OCI-LY1 (cell line): Measurements from ENCODE around the gene MRPS17.

Experiments used
- H2AFZ ChIP-seq: fragments of 200-600 bp; sonication (generic), shearing (Covaris generic); 2 replicates; pipeline ENCODE4 v1.6.0; 2014; ENCODE audit warnings: antibody characterized with exemption, mild to moderate bottlenecking, low read length
- H3F3A ChIP-seq: fragments of 200-600 bp; sonication (generic), shearing (Covaris generic); 2 replicates; pipeline ENCODE4 v1.6.0; 2014; ENCODE audit warnings: mild to moderate bottlenecking, antibody characterized with exemption, low read length, moderate library complexity; ENCODE audit not compliant: insufficient read depth
- H3K27ac ChIP-seq: fragments of 200-600 bp; sonication (generic); 2 replicates; pipeline ENCODE4 v1.5.1; 2014; ENCODE audit warnings: low read length, mixed run types, mild to moderate bottlenecking, low read depth; ENCODE audit not compliant: poor library complexity, severe bottlenecking
- H3K27me3 ChIP-seq: fragments of 200-600 bp; sonication (generic); 2 replicates; pipeline ENCODE4 v1.6.0; 2014; ENCODE audit warnings: antibody characterized with exemption, mild to moderate bottlenecking, low read length, moderate library complexity; ENCODE audit not compliant: insufficient read depth
- H3K36me3 ChIP-seq: fragments of 200-600 bp; sonication (generic); 2 replicates; pipeline ENCODE4 v1.6.1; 2014; ENCODE audit warnings: mild to moderate bottlenecking, antibody characterized with exemption, low read length, moderate library complexity, mixed read lengths; ENCODE audit not compliant: insufficient read depth
- H3K4me1 ChIP-seq: fragments of 200-600 bp; sonication (generic); 2 replicates; pipeline ENCODE4 v1.5.1; 2014; ENCODE audit warnings: mild to moderate bottlenecking, low read length, moderate library complexity; ENCODE audit not compliant: insufficient read depth, severe bottlenecking
- H3K4me2 ChIP-seq: fragments of 200-600 bp; sonication (generic), shearing (Covaris generic); 2 replicates; pipeline ENCODE4 v1.6.1; 2014; ENCODE audit warnings: low read length
- H3K4me3 ChIP-seq: fragments of 200-600 bp; sonication (generic); 2 replicates; pipeline ENCODE4 v1.5.1; 2014; ENCODE audit warnings: low read length, low read depth, mild to moderate bottlenecking, mixed read lengths; ENCODE audit not compliant: poor library complexity, severe bottlenecking
- H3K79me2 ChIP-seq: fragments of 200-600 bp; shearing (Covaris generic); 2 replicates; pipeline ENCODE4 v1.6.1; 2016; ENCODE audit warnings: mixed run types, low read length, mixed read lengths; ENCODE audit not compliant: insufficient read depth
- H3K9ac ChIP-seq: fragments of 200-600 bp; sonication (generic), shearing (Covaris generic); 2 replicates; pipeline ENCODE4 v1.6.1; 2014; ENCODE audit warnings: mild to moderate bottlenecking, low read length, mixed read lengths
- H3K9me2 ChIP-seq: fragments of 200-600 bp; sonication (generic), shearing (Covaris generic); 2 replicates; pipeline ENCODE4 v1.6.1; 2014; ENCODE audit warnings: low read depth, mild to moderate bottlenecking, low read length, mixed read lengths
- H3K9me3 ChIP-seq: fragments of 200-600 bp; shearing (Covaris generic); 2 replicates; pipeline ENCODE4 v1.6.1; 2014; ENCODE audit warnings: low read length, mixed read lengths
- H4K20me1 ChIP-seq: fragments of 200-600 bp; sonication (generic), shearing (Covaris generic); 2 replicates; pipeline ENCODE4 v1.6.0; 2016; ENCODE audit warnings: mild to moderate bottlenecking, low read length; ENCODE audit not compliant: insufficient read depth
- CTCF ChIP-seq: fragments of 200-600 bp; sonication (generic), shearing (Covaris generic); IDR thresholded peaks from 2 replicates; pipeline ENCODE4 v1.5.1; 2017; ENCODE audit warnings: mild to moderate bottlenecking, antibody characterized with exemption, low read length, moderate library complexity, mixed read lengths
- EZH2 ChIP-seq: fragments of 200-600 bp; sonication (generic), shearing (Covaris generic); IDR thresholded peaks from 2 replicates; pipeline ENCODE4 v1.8.0; 2017; ENCODE audit warnings: borderline replicate concordance, mixed run types, mild to moderate bottlenecking, antibody characterized with exemption, low read length, moderate library complexity, mixed read lengths

Gene MRPS17

DNA sequence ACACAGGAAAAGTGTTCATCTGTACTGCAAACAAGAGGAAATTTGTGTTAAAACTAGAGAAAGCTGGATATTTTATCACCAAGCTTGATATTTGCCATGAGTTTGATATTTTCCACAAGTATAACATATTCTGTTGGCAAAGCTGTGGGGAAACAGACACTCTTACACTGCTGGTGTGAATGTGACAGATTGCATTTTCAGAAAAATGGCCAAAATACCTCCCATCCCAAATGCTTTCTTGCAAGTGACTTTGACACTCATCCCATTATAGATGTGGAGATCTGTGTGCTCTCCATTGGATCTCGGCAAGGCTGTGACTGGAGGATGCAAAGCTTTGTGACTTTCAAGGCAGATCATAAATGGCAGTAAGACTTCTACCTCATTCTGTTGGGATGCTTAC, 33.9 kb upstream of the MRPS17 start:
- Histone ChIP-seq H3K9me2 (no peaks in the 10 kb centered on the region), H3K4me3 (no peak overlapping the region), H2AFZ (no peak overlapping the region), H3K27me3 (no peaks in the 10 kb centered on the region), H3F3A (no peaks in the 10 kb centered on the region), H3K4me1 (no peaks in the 10 kb centered on the region), H3K4me2 (no peak overlapping the region), H4K20me1 (no peaks in the 10 kb centered on the region), H3K79me2 (no peaks in the 10 kb centered on the region), H3K36me3 (peaks cover 8% of the 10 kb centered on the region; the same call in 1 of the 2 replicates), H3K9me3 (no peaks in the 10 kb centered on the region), H3K9ac (no peak overlapping the region), H3K27ac (no peak overlapping the region)
- TF ChIP-seq EZH2 = no peak
- TF ChIP-seq CTCF = no peak

DNA sequence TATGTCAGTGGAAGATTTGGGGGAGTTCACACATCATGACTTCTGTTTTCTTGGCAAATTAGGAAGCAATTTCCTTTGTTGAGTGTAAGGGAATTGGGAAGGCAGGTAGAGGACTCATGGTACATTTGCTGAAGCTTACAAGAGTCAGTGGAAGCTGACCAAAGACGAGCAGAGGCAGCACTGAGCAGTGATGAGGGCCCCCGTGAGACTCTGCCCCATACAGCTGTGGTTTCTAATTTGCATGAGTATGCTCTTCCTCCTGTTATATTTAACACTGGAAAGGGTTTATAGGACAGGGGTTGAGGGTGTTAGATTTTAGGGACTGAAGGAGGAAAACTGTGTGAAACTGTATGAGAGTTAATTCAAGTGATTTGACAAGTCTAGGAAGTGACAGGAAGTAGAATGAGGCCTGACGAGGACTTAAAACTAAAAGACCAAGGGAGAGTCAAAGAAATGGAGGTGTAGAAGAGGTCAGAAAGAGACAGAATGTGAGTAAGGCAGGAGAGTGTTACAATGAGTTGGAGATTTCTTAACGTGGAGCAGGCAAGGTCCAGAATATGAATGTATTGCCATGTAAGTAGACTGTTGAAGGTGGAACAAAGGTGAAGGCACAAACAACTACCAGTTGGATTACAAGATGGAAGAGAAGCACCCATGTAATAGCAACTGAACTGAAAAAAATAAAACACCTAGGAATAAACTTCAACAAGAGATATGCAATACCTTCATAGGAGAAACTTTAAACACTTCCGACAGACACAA, 23.5 kb upstream of the MRPS17 start:
- Histone ChIP-seq H3K79me2 (no peaks in the 10 kb centered on the region), H3K9me3 (no peaks in the 10 kb centered on the region), H3F3A (no peaks in the 10 kb centered on the region), H3K4me3 (no peak overlapping the region), H3K9me2 (no peaks in the 10 kb centered on the region), H3K4me2 (no peak overlapping the region), H3K27me3 (no peaks in the 10 kb centered on the region), H3K9ac (no peak overlapping the region), H4K20me1 (no peaks in the 10 kb centered on the region), H3K36me3 (peaks cover 13% of the 10 kb centered on the region), H3K27ac (no peak overlapping the region), H2AFZ (no peak overlapping the region), H3K4me1 (peaks cover 9% of the 10 kb centered on the region)
- TF ChIP-seq CTCF = no peak
- no peak for TF ChIP-seq EZH2

- no peaks in the 10 kb centered on the region for H3K27me3 ChIP-seq
- peaks cover 9% of the 10 kb centered on the region for H3K4me1 ChIP-seq
- no peaks in the 10 kb centered on the region for H3F3A ChIP-seq
- H2AFZ ChIP-seq = no peak overlapping the region
- no peak overlapping the region for H3K9ac ChIP-seq
- no peaks in the 10 kb centered on the region for H4K20me1 ChIP-seq
- TF ChIP-seq EZH2 (no peak), CTCF (no peak)
- no peaks in the 10 kb centered on the region for H3K36me3 ChIP-seq
- H3K9me2 ChIP-seq = no peaks in the 10 kb centered on the region
- H3K9me3 ChIP-seq = peaks cover 4% of the 10 kb centered on the region
- H3K27ac ChIP-seq = no peak overlapping the region
- no peak overlapping the region for H3K4me3 ChIP-seq
- H3K79me2 ChIP-seq = no peaks in the 10 kb centered on the region
- H3K4me2 ChIP-seq = no peak overlapping the region
These were observed 20.1 kb upstream of the MRPS17 start for GRCh38 chr7:55931421-55932151.
